Mesothelial cell of epicardium (in vitro differentiated cells): ENCODE measurements around the gene SIAH1. TPM values are rescaled to one million over a fixed set of nuclear protein-coding genes. Genes with fewer than 3 reads are reported as not detected.

ENCODE experiments used
- DNase-seq, 2 experiments: peaks; one replicate each; pipeline ENCODE4 v3.0.0; 2021; ENCODE audit warnings: low spot score in 2 of 2; ENCODE audit not compliant: unreplicated experiment in 2 of 2
- H3K27ac Mint-ChIP-seq: 2 replicates; pipeline ENCODE4 v1.8.0; 2021; ENCODE audit warnings: mixed read lengths
- H3K27me3 Mint-ChIP-seq: 2 replicates; pipeline ENCODE4 v1.8.0; 2021; ENCODE audit warnings: low read depth, mixed read lengths
- H3K36me3 Mint-ChIP-seq: 2 replicates; pipeline ENCODE4 v1.8.0; 2021; ENCODE audit warnings: mixed read lengths
- H3K4me1 Mint-ChIP-seq: 2 replicates; pipeline ENCODE4 v1.8.0; 2021; ENCODE audit warnings: mixed read lengths
- H3K4me3 Mint-ChIP-seq: 2 replicates; pipeline ENCODE4 v1.8.0; 2021; ENCODE audit warnings: mild to moderate bottlenecking, moderate library complexity, mixed read lengths
- H3K9me3 Mint-ChIP-seq: 2 replicates; pipeline ENCODE4 v1.8.0; 2021; ENCODE audit warnings: mixed read lengths
- CTCF ChIP-seq: fragments of 200-600 bp; sonication (generic); IDR thresholded peaks from one replicate; pipeline ENCODE4 v1.5.0; 2021; ENCODE audit warnings: antibody characterized with exemption; ENCODE audit not compliant: unreplicated experiment
- total RNA-seq: library from RNA; stranded (reverse); gene quantifications from 3 replicates; pipeline ENCODE4 v1.2.1, GENCODE V29; 2021

SIAH1 gene
- total RNA-seq, 1 donor from 2014 or later: 44.0 TPM

GRCh38 chr16:48366165-48367093 lies 18.8 kb downstream of the SIAH1 start:
- Mint-ChIP-seq H3K9me3 (no peaks in the 10 kb centered on the region), H3K27ac (peak overlapping the region; percentile 80), H3K27me3 (no peaks in the 10 kb centered on the region), H3K4me3 (peak overlapping the region; percentile 61), H3K36me3 (no peaks in the 10 kb centered on the region), H3K4me1 (peaks cover 54% of the 10 kb centered on the region)
- no peak for TF ChIP-seq CTCF
- no peak for DNase-seq

DNA sequence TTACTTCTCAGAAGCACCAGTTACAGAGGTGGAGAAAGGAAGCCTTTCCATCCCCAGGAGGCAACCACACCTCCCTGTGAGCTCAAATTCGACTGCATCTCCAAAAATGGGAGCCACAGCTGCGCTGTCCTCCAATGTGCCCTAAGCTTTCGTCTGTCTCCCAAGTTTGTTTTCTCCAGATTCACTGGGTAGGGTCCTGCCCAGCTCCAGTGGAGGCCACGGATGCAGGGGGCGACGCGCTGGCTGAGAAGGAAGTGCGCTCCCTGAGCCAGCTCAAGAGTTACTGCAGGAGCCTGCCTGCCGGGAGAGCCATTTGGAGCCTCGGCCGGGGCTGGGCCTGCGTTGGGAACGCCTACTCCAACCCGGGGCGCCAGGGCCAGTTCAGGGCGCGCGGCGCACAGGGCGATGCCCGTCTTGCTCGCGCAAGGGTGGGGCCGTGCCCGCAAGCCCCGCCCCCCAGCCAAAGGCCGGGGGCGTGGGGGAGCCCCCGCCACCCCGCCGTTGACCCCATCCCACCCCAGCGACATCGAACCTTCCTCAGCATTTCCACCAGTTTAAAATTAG lies 19.5 kb downstream of the SIAH1 start:
- H3K27ac Mint-ChIP-seq: peak overlapping the region; percentile 93
- peaks cover 49% of the 10 kb centered on the region for H3K4me1 Mint-ChIP-seq

DNA sequence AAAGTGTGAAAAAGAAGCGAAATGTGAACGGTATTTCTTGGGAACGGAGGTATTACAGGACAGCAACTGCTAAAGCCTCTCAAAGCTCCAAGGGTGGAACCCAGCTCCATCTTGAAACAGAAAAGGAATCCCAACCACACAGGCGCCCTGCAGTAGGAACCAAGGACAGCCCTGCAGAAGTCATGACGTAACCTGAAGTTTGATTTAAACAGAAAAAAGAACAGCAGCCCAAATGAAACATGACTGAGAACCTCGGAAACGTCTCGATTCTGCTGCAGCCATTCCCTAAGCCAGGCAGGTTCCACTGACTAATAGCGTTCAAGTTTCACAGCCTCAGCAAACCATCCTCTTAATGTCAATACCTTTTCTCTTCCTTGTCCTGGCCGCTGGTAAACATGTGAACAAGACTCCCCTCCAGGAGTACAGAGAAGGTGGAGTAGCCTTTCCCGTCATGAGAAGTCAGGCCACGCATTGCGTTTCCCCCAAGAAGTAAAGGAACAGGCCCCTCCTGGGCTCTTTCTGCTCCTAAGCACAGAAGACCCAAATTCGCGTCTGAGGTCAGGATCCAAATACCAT lies 20.1 kb downstream of the SIAH1 start:
- H3K36me3 Mint-ChIP-seq: peaks cover 1% of the 10 kb centered on the region
- no peaks in the 10 kb centered on the region for H3K27me3 Mint-ChIP-seq
- TF ChIP-seq CTCF: no peak
- H3K4me1 Mint-ChIP-seq: peaks cover 48% of the 10 kb centered on the region
- H3K9me3 Mint-ChIP-seq: no peaks in the 10 kb centered on the region
- H3K4me3 Mint-ChIP-seq: peak overlapping the region; percentile 72
- H3K27ac Mint-ChIP-seq: peak overlapping the region; percentile 93
- no peak for DNase-seq

More for the DNA sequence above, 19.5 kb downstream of the SIAH1 start:
- Mint-ChIP-seq H3K9me3 (no peaks in the 10 kb centered on the region), H3K4me3 (peak overlapping the region; percentile 72), H3K27me3 (no peaks in the 10 kb centered on the region), H3K36me3 (peaks cover under 1% of the 10 kb centered on the region)
- no peak for TF ChIP-seq CTCF
- peak; percentile 58 to 78 for DNase-seq

- Mint-ChIP-seq H3K36me3 (peaks cover 6% of the 10 kb centered on the region), H3K27ac (no peak overlapping the region), H3K27me3 (no peaks in the 10 kb centered on the region), H3K9me3 (no peaks in the 10 kb centered on the region), H3K4me3 (no peak overlapping the region), H3K4me1 (peaks cover 24% of the 10 kb centered on the region)
- no peak for TF ChIP-seq CTCF
- DNase-seq: no peak
Observed at GRCh38 chr16:48361540-48362144, 23.6 kb downstream of the SIAH1 start.

DNA sequence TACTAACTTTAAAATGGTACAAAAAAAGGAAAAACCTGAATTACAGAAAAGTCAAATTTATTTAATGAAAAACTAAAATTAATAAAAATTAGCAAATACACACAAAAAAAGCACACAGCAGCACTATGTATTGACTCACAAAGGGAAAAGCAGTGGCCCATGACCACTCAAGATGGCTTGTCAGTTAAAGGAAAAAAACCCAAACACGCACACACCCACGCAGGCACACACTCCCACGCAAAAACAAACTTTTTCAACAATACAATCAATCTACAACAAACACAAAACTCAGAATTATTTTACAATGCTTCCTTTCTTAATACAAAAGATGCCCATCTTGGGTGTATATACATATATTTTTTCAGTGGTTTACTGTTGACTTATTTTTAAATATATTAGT lies 24.2 kb downstream of the SIAH1 start:
- no peak for DNase-seq
- no peak for TF ChIP-seq CTCF
- no peak overlapping the region for H3K4me3 Mint-ChIP-seq
- H3K27ac Mint-ChIP-seq: no peak overlapping the region
- H3K36me3 Mint-ChIP-seq: peaks cover 7% of the 10 kb centered on the region
- H3K9me3 Mint-ChIP-seq: no peaks in the 10 kb centered on the region
- H3K27me3 Mint-ChIP-seq: no peaks in the 10 kb centered on the region
- peaks cover 18% of the 10 kb centered on the region for H3K4me1 Mint-ChIP-seq
